Activated CD4-positive, alpha-beta T cell treated with anti-CD3 and anti-CD28 coated beads, Interleukin-10, Interleukin-2, amounts not matched to agents 100 ng/mL and 50 ng/mL, durations not matched to agents 16 hours and 8 hours (primary cell): Measurements from ENCODE around the gene THEMIS.
"Not testable (repeated sequence)": the region's sequence is repeated elsewhere in the genome, so short reads cannot be mapped to it uniquely, and the experiment has no call there.

Experiments used
- DNase-seq: peaks from one replicate; pipeline ENCODE4 v3.0.0-alpha.2; 2020

Gene THEMIS

GRCh38 chr6:127900935-127901334 is at the start of gene THEMIS:
THEMIS (minus strand) TSS chr6:127901058; CDS start chr6:127900932, 126 bp downstream.
- DNase-seq: peak; percentile 83

GRCh38 chr6:127949251-127949650 is 48.4 kb upstream of the THEMIS start:
- no peak for DNase-seq

GRCh38 chr6:127946388-127946787 is 45.5 kb upstream of the THEMIS start:
- no peak for DNase-seq

GRCh38 chr6:127945434-127946097 is 44.7 kb upstream of the THEMIS start:
- DNase-seq: no peak

- DNase-seq: no peak
Observed at GRCh38 chr6:127941228-127941627, 40.4 kb upstream of the THEMIS start.

GRCh38 chr6:127939442-127940066 is 38.7 kb upstream of the THEMIS start:
- DNase-seq: no peak

- peak; percentile 70 for DNase-seq
Observed at GRCh38 chr6:127938701-127939100, 37.8 kb upstream of the THEMIS start.

GRCh38 chr6:127937747-127938146 is 36.9 kb upstream of the THEMIS start:
- no peak for DNase-seq

GRCh38 chr6:127937102-127937501 is 36.2 kb upstream of the THEMIS start:
- no peak for DNase-seq

GRCh38 chr6:127934956-127935355 is 34.1 kb upstream of the THEMIS start:
- no peak for DNase-seq

- DNase-seq: peak; percentile 86
Observed at GRCh38 chr6:127933852-127934840, 33.3 kb upstream of the THEMIS start.

GRCh38 chr6:127933137-127933536 is 32.3 kb upstream of the THEMIS start:
- DNase-seq: no peak

GRCh38 chr6:127932708-127933107 is 31.9 kb upstream of the THEMIS start:
- DNase-seq: no peak

GRCh38 chr6:127926441-127926840 is 25.6 kb upstream of the THEMIS start:
- DNase-seq: not testable (repeated sequence)

- DNase-seq: no peak
Observed at GRCh38 chr6:127924440-127924839, 23.6 kb upstream of the THEMIS start.

GRCh38 chr6:127924031-127924430 is 23.2 kb upstream of the THEMIS start:
- no peak for DNase-seq

- no peak for DNase-seq
Observed at GRCh38 chr6:127923135-127923534, 22.3 kb upstream of the THEMIS start.

- no peak for DNase-seq
Observed at GRCh38 chr6:127921982-127922381, 21.1 kb upstream of the THEMIS start.

GRCh38 chr6:127920804-127921203 is 19.9 kb upstream of the THEMIS start:
- no peak for DNase-seq

- DNase-seq: peak; percentile 62
Observed at GRCh38 chr6:127918506-127919427, 17.9 kb upstream of the THEMIS start.

- no peak for DNase-seq
Observed at GRCh38 chr6:127917766-127918165, 16.9 kb upstream of the THEMIS start.

- no peak for DNase-seq
Observed at GRCh38 chr6:127914240-127914639, 13.4 kb upstream of the THEMIS start.
